ENCODE measurements around the gene CRTC2.

- no peak for TF ChIP-seq CHCHD3 (CRISPR knock-in tag; IDR thresholded peaks at IDR 0.05)
- TF ChIP-seq SNRNP70 (optimal IDR thresholded peaks at IDR 0.05; ENCODE audit: low read depth, low read length) = no peak
- TF ChIP-seq POLR2A (conservative IDR thresholded peaks at IDR 0.05) = no peak
- TF ChIP-seq CHD1 (IDR thresholded peaks at IDR 0.05; ENCODE audit: low read length) = no peak
- TF ChIP-seq, protein P1, sequence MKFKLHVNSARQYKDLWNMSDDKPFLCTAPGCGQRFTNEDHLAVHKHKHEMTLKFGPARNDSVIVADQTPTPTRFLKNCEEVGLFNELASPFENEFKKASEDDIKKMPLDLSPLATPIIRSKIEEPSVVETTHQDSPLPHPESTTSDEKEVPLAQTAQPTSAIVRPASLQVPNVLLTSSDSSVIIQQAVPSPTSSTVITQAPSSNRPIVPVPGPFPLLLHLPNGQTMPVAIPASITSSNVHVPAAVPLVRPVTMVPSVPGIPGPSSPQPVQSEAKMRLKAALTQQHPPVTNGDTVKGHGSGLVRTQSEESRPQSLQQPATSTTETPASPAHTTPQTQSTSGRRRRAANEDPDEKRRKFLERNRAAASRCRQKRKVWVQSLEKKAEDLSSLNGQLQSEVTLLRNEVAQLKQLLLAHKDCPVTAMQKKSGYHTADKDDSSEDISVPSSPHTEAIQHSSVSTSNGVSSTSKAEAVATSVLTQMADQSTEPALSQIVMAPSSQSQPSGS (CRISPR knock-in tag; IDR thresholded peaks at IDR 0.05) = no peak
- TF ChIP-seq HIVEP1 (CRISPR knock-in tag; IDR thresholded peaks at IDR 0.05) = no peak
- TF ChIP-seq, protein P2, sequence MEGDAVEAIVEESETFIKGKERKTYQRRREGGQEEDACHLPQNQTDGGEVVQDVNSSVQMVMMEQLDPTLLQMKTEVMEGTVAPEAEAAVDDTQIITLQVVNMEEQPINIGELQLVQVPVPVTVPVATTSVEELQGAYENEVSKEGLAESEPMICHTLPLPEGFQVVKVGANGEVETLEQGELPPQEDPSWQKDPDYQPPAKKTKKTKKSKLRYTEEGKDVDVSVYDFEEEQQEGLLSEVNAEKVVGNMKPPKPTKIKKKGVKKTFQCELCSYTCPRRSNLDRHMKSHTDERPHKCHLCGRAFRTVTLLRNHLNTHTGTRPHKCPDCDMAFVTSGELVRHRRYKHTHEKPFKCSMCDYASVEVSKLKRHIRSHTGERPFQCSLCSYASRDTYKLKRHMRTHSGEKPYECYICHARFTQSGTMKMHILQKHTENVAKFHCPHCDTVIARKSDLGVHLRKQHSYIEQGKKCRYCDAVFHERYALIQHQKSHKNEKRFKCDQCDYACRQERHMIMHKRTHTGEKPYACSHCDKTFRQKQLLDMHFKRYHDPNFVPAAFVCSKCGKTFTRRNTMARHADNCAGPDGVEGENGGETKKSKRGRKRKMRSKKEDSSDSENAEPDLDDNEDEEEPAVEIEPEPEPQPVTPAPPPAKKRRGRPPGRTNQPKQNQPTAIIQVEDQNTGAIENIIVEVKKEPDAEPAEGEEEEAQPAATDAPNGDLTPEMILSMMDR (IDR thresholded peaks at IDR 0.05 in 2 of 3, conservative IDR thresholded peaks at IDR 0.05 in 1 of 3; ENCODE audit: insufficient read depth in 2 of 3, low read depth in 1 of 3, low read length in 3 of 3) = no peak
- TF ChIP-seq GABPA (tag; conservative IDR thresholded peaks at IDR 0.05; ENCODE audit: low read depth) = no peak
- TF ChIP-seq, protein P3, sequence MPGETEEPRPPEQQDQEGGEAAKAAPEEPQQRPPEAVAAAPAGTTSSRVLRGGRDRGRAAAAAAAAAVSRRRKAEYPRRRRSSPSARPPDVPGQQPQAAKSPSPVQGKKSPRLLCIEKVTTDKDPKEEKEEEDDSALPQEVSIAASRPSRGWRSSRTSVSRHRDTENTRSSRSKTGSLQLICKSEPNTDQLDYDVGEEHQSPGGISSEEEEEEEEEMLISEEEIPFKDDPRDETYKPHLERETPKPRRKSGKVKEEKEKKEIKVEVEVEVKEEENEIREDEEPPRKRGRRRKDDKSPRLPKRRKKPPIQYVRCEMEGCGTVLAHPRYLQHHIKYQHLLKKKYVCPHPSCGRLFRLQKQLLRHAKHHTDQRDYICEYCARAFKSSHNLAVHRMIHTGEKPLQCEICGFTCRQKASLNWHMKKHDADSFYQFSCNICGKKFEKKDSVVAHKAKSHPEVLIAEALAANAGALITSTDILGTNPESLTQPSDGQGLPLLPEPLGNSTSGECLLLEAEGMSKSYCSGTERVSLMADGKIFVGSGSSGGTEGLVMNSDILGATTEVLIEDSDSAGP (CRISPR knock-in tag; IDR thresholded peaks at IDR 0.05) = no peak
- TF ChIP-seq TRIM28 (IDR thresholded peaks at IDR 0.05) = no peak
- no peak for TF ChIP-seq CBFB (CRISPR knock-in tag; IDR thresholded peaks at IDR 0.05)
- no peak for TF ChIP-seq HNRNPUL1 (IDR thresholded peaks at IDR 0.05; ENCODE audit: low read length)
Measured at GRCh38 chr1:153912349-153912748, 46.1 kb downstream of the CRTC2 start.

All from K562 (cell line).